ES-I3 (cell line): ENCODE measurements around the gene TMSB15B.
"Not testable (repeated sequence)": the region's sequence is repeated elsewhere in the genome, so short reads cannot be mapped to it uniquely, and the experiment has no call there.

Source experiments
- H3K36me3 ChIP-seq: 2 replicates; pipeline ENCODE4 v1.6.1; 2013; ENCODE audit warnings: mild to moderate bottlenecking, low read length, control low read depth, moderate library complexity; ENCODE audit not compliant: insufficient read depth
- H3K4me1 ChIP-seq: 2 replicates; pipeline ENCODE4 v1.6.1; 2013; ENCODE audit warnings: mild to moderate bottlenecking, control low read depth, low read length; ENCODE audit not compliant: insufficient read depth
- H3K9ac ChIP-seq: 2 replicates; pipeline ENCODE4 v1.6.1; 2013; ENCODE audit warnings: low read depth, mild to moderate bottlenecking, low read length, moderate library complexity
- H3K9me3 ChIP-seq: 2 replicates; pipeline ENCODE4 v1.6.1; 2013; ENCODE audit warnings: mild to moderate bottlenecking, low read length, moderate library complexity; ENCODE audit not compliant: control insufficient read depth, insufficient read depth

TMSB15B gene

GRCh38 chrX:103962411-103963278 lies at the start of gene TMSB15B:
TSS of gene TMSB15B (plus strand) at chrX:103962627.
- not testable (repeated sequence) for H3K9ac ChIP-seq, H3K36me3 ChIP-seq, H3K4me1 ChIP-seq, H3K9me3 ChIP-seq

GRCh38 chrX:103913356-103914020 lies 48.9 kb upstream of the TMSB15B start:
- H3K36me3 ChIP-seq: no peaks in the 10 kb centered on the region; the same call in 1 of the 2 replicates
- H3K9me3 ChIP-seq: no peaks in the 10 kb centered on the region
- H3K9ac ChIP-seq: no peak overlapping the region
- H3K4me1 ChIP-seq: peaks cover 8% of the 10 kb centered on the region; the same call in 1 of the 2 replicates

GRCh38 chrX:103918050-103918449 lies 44.4 kb upstream of the TMSB15B start:
- Histone ChIP-seq H3K4me1 (peaks cover 8% of the 10 kb centered on the region; the same call in 1 of the 2 replicates), H3K36me3 (no peaks in the 10 kb centered on the region; the same call in 1 of the 2 replicates), H3K9me3 (no peaks in the 10 kb centered on the region), H3K9ac (peak overlapping the region; percentile 76)

GRCh38 chrX:103918571-103919269 lies 43.7 kb upstream of the TMSB15B start:
- peak overlapping the region; percentile 76 for H3K9ac ChIP-seq
- peaks cover 5% of the 10 kb centered on the region; the same call in 1 of the 2 replicates for H3K4me1 ChIP-seq
- no peaks in the 10 kb centered on the region; the same call in 1 of the 2 replicates for H3K36me3 ChIP-seq
- no peaks in the 10 kb centered on the region for H3K9me3 ChIP-seq

GRCh38 chrX:103919270-103919637 lies 43.2 kb upstream of the TMSB15B start:
- Histone ChIP-seq H3K9ac (peak overlapping the region; percentile 76), H3K36me3 (no peaks in the 10 kb centered on the region; the same call in 1 of the 2 replicates), H3K4me1 (no peaks in the 10 kb centered on the region; the same call in 1 of the 2 replicates), H3K9me3 (no peaks in the 10 kb centered on the region)

GRCh38 chrX:103920515-103920914 lies 41.9 kb upstream of the TMSB15B start:
- H3K9ac ChIP-seq: not testable (repeated sequence)

GRCh38 chrX:103927030-103927429 lies 35.4 kb upstream of the TMSB15B start:
- H3K36me3 ChIP-seq: no peaks in the 10 kb centered on the region
- H3K9ac ChIP-seq: no peak overlapping the region
- no peaks in the 10 kb centered on the region for H3K4me1 ChIP-seq
- no peaks in the 10 kb centered on the region for H3K9me3 ChIP-seq

More at GRCh38 chrX:103920515-103920914, 41.9 kb upstream of the TMSB15B start:
- not testable (repeated sequence) for H3K36me3 ChIP-seq, H3K9me3 ChIP-seq, H3K4me1 ChIP-seq

- Histone ChIP-seq H3K36me3 (no peaks in the 10 kb centered on the region), H3K9ac (no peak overlapping the region), H3K9me3 (no peaks in the 10 kb centered on the region), H3K4me1 (no peaks in the 10 kb centered on the region)
Observed at GRCh38 chrX:103927633-103928032, 34.8 kb upstream of the TMSB15B start.

GRCh38 chrX:103932133-103932532 lies 30.3 kb upstream of the TMSB15B start:
- no peaks in the 10 kb centered on the region for H3K36me3 ChIP-seq
- no peaks in the 10 kb centered on the region for H3K4me1 ChIP-seq
- no peaks in the 10 kb centered on the region for H3K9me3 ChIP-seq
- H3K9ac ChIP-seq: no peak overlapping the region

GRCh38 chrX:103940257-103940656 lies 22.2 kb upstream of the TMSB15B start:
- H3K9ac ChIP-seq, H3K36me3 ChIP-seq, H3K9me3 ChIP-seq, H3K4me1 ChIP-seq: not testable (repeated sequence)

- H3K9ac ChIP-seq: no peak overlapping the region
- H3K4me1 ChIP-seq: no peaks in the 10 kb centered on the region
- no peaks in the 10 kb centered on the region for H3K36me3 ChIP-seq
- no peaks in the 10 kb centered on the region for H3K9me3 ChIP-seq
Observed at GRCh38 chrX:103941201-103941975, 21.0 kb upstream of the TMSB15B start.

GRCh38 chrX:103949506-103949905 lies 12.9 kb upstream of the TMSB15B start:
- Histone ChIP-seq H3K9me3 (no peaks in the 10 kb centered on the region), H3K9ac (no peak overlapping the region), H3K36me3 (no peaks in the 10 kb centered on the region), H3K4me1 (no peaks in the 10 kb centered on the region)

- Histone ChIP-seq H3K36me3 (no peaks in the 10 kb centered on the region), H3K9ac (no peak overlapping the region), H3K4me1 (no peaks in the 10 kb centered on the region), H3K9me3 (no peaks in the 10 kb centered on the region)
Observed at GRCh38 chrX:103953353-103953752, 9.1 kb upstream of the TMSB15B start.

- Histone ChIP-seq H3K9ac (no peak overlapping the region), H3K9me3 (no peaks in the 10 kb centered on the region), H3K36me3 (no peaks in the 10 kb centered on the region), H3K4me1 (no peaks in the 10 kb centered on the region)
Observed at GRCh38 chrX:103954259-103954658, 8.2 kb upstream of the TMSB15B start.
